Measurements from ENCODE around the gene CXorf38.
"Not testable (repeated sequence)": the region's sequence is repeated elsewhere in the genome, so short reads cannot be mapped to it uniquely, and the experiment has no call there.

Gene CXorf38

DNA sequence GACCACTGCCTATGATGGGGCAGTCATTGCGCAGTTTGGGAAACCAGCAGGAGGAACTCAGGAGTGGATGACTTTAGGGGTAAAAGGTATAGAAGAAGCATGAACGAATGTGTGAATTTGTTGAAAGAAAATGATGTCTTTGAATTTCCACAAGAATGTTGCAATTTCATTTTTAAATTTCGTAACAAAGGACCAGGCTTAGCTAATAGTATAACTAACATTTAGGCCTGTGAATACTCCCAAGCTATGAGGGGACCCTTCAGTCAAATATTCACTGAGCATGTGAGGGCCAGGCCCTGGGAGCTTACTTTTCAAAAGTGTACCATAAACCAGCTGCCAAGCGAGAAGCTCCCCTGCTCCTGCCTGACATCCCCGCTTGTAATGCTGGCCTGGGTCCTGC, 18.9 kb downstream of the CXorf38 start:
- DNase-seq (ENCODE audit: low spot score): no peak

DNA sequence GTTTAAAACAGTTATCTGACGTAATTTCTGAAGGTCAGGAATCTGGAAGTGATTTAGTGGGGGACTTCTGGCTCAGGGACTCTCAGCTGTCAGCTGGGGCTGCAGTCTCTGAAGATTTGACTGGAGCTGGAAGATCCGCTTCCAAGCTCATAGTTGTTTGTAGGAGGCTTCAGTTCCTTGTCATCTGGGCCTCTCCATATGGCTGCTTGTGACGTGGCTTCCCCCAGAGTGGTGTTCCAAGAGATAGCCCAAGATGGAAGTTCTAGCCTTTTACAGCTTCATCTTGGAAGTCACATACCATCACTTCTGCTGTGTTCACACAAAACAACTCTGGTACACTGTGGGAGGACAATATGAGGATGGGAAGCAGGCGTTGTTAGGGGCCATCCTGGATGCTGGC, 22.1 kb downstream of the CXorf38 start:
- DNase-seq (ENCODE audit: low spot score): no peak

DNA sequence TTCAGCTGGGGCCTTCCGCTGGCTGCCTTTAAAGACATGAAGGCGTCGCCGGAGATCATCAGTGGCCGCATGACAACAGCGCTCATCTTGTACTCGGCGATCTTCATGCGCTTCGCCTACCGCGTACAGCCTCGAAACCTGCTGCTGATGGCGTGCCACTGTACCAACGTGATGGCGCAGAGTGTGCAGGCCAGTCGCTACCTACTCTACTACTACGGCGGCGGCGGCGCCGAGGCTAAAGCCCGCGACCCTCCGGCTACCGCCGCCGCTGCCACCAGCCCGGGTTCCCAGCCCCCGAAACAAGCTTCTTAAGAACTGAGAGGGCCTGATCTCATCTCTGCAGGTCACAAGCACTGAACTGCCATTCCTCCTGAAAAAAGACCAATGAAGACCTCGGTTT, 23.7 kb downstream of the CXorf38 start:
- no peak for DNase-seq (ENCODE audit: low spot score)

DNA sequence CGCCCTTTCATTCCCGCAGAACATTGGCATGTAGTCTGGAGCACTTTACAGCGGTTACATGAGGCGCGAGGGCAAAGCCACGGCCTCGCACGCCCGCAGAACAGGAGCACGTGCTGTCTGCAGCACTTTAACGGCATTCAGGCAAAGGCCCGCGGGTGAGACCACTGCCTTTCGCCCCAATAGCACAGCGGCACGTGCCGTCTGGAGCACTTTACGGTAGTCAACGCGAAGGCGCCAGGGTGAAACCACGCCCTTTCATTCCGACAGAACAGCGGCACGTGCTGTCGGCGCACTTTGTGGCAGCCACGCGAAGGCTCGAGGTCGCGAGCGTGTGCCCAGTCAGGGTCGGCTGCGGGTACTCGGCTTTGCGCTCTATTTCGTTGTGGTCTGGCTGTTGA, 24.2 kb downstream of the CXorf38 start, which contains the start of gene MPC1L:
MPC1L (plus strand) TSS at position 290 of the 398 bp plus-strand sequence. CDS start 138 bp downstream, outside the sequence.
- DNase-seq (ENCODE audit: low spot score): no peak

DNA sequence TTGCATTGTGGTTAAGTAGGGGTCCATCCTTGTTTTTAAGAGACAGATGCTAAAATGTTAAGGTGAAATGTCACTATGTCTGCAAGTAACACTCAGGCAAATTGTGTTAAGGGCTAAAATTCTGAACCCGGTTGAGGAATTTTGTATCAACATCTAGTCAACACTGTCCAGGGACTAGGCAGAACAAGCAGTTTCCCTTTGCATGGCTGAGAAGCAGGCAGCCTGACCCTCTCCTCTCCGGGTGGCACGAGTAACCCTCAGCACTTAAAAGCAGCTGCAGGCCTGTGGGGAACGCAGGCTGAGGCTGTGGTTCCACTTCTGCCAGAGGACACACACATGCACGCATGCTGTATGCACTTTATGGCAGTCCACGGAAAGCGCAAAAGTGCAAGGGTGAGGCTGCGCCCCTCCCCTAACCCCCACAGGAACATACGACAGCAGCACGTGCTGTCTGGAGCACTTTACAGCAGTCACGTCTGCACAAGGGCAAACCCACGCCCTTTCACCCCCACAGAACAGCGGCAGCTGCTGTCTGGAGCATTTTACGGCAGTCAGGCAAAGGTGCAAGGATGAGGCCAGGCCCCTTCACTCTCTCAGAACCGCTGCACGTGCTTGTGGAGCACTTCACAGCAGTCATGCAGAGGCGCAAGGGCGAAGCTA, 24.8 kb downstream of the CXorf38 start:
- DNase-seq (ENCODE audit: low spot score): no peak

DNA sequence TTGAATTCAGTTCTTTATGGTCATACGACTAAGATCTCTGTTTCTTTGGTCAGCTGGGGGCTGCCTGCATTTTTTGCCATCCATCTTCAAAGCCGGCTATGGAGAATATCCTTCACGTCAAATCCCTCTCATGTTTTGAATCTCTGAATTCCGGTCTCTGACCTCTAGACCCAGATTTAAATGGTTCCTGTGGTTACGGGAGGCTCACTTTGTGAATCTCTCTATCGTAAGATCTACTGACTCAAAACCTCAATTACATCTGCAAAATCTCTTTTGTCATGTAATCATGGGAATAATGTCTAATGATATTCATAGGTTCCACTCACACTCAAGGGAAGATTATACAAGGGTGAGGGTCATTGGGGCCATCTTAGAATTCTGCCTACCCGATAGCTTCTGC, 29.8 kb downstream of the CXorf38 start:
- no peak for DNase-seq (ENCODE audit: low spot score)

DNA sequence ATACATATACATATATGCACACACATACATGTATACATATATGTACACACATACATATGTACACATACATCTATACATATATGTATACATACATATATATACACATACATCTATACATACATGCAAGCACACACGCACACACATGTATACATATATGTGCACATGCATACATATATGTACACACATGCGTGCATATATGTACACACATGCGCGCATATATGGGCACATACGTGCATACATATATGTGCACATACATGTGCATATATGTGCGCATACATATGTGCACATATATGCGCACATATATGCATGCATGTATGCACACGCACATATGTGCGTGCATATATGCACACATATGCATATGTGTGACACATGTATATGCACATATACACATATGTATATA, 31.4 kb downstream of the CXorf38 start:
- no peak for DNase-seq (ENCODE audit: low spot score)

DNA sequence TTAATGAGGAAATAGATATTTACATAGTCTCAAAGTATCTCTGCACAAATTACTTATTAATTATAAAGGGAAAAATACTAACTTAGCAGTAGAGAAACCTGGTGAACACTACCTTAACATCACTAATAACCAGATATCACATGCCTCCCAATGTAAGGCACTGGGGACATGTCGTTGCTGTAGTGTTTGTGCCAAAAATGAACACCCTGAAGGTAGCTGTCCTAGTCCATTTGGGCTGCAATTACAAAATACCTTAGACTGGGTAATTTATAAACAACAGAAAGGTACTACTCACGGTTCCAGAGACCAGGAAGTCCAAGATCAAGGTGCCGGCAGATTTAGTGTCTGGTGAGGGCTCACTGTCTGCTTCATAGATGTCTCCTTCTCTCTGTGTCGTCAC, 34.9 kb downstream of the CXorf38 start:
- no peak for DNase-seq (ENCODE audit: low spot score)

DNA sequence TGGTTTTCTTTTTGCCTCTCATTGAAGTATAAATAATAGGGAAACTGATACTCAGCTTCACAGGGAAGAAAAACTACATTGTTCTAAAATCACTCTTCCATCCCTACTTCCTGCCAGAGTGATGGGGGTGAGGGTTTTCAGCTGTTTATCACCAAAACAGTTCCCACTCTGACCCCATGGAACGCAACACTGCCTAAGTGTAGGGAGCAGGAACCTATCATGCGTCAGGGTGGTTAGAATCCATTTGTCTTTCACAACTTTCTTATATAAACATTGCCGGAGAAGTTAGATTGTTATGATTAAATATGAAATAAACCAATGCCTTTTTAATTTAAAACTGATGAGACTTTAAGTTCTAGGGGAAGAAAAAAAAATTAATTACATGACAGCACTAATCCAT, 40.0 kb downstream of the CXorf38 start:
- no peak for DNase-seq (ENCODE audit: low spot score)

DNA sequence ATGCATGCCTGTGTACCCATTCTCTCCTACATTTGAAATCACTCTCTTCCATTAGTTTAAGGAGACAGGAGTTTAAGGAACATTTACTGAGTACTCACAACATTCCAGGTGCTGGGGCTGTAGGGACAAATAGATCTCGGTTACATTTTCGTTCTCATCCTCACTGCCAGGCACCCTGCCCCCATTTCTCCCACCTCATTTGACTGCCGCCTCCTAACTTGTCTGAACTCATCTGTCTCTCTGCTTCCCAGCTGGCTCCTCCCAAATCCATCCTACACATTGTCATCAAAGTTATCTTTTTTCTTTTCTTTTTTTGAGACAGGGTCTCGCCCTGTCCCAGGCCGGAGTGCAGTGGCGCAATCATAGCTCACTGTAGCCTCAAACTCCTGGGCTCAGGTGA, 43.9 kb downstream of the CXorf38 start:
- no peak for DNase-seq (ENCODE audit: low spot score)

DNA sequence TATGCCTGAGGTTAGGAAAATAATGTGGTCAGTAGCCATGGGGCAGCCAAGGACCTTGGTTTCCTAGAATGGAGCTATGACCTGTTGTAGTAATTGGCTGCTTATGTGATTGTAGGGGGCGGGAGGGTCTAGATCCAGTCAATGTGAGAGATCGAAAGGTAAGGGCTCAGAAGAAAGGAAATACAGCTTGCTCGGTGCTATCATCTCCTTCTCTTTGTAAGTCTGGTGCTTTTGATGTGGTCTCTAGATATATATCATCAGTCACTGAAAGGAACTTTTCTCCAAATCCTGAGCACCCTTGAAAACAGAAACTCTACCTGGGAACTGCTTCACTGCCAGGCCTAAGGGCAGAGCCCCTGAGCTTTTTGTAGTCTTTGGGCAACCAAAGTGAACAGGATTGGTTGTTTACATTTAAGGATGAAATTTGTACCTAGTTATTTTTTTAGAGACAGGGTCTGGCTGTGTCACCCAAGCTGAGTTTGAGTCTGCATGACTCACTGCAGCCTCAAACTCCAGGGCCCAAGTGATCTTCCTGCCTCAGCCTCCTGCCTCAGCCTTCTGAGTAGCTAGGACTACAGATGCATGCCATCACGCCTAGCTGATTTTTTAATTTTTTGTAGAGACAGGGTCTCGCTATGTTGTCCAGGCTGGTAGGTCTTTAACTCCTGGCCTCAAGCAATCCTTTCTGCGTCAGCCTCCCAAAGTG, 57.6 kb downstream of the CXorf38 start:
- DNase-seq (ENCODE audit: low spot score): not testable (repeated sequence)

DNA sequence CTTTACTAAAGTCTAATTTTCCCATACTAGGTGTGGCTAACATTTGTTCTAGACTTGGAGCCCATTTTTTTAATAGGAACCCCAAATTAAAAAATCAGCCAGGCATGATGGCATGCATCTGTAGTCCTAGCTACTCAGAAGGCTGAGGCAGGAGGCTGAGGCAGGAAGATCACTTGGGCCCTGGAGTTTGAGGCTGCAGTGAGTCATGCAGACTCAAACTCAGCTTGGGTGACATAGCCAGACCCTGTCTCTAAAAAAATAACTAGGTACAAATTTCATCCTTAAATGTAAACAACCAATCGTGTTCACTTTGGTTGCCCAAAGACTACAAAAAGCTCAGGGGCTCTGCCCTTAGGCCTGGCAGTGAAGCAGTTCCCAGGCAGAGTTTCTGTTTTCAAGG, 59.7 kb downstream of the CXorf38 start:
- not testable (repeated sequence) for DNase-seq (ENCODE audit: low spot score)

DNA sequence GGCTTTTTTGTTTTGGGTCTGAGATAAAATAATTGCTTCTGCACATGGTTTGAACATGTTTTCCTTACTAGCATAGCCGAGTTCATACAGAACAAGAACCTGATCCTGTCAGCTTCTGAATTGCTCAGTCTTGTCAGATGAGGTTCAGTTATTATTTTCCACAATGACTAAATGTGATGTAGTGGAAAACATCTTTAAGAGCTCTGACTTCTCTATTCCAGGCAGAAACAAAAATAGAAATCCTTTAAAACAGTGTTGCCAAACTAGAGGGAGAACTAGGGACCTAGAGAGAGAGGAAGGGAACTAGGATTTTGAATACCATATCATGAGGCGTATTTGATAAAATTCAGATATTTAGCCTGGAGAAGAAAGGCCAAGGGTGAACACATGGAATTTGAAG, 64.5 kb downstream of the CXorf38 start:
- DNase-seq (ENCODE audit: low spot score): no peak

DNA sequence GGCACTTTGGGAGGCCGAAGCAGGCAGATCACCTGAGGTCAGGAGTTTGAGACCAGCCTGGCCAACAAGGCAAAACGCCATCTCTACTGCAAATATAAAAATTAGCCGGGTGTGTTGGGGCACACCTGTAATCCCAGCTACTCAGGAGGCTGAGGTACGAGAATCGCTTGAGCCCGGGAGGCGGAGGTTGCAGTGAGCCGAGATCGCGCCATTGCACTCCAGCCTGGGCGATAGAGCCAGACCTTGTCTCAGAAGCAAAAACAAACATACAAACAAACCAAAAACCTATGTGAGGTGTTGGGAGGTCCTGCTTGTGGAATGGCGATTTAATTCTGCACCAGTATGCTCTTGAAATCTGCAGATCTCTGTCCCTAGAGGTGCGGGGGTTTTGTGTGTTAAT, 65.2 kb downstream of the CXorf38 start:
- DNase-seq (ENCODE audit: low spot score): not testable (repeated sequence)

DNA sequence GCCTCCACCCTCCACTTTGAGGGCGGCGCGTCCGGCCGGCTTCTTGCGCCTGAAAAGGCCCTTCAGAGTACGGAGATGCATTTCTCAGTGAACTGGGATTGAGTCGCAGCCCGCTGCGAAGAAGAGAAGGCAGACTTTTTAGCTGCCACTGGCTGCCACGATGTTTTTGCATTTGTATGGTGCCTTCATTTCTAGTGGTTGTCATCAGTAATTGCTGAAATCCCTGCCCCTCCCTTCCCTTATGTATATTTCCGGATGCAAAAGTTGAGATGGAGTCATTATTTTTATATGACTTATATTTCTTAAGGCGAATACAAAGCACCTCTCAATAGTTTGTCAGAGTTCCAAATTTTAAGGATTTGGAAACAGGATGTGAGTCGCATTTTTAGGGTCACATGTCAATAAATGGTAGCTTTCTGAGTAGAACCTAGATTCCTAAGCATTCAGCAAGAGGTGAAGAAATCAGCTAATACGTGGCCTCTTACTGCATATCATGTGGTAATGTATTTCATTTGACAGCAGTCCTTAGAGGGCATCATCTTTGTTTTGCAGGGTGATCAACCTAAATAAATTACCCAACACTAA, 65.9 kb downstream of the CXorf38 start:
- no peak for DNase-seq (ENCODE audit: low spot score)

DNA sequence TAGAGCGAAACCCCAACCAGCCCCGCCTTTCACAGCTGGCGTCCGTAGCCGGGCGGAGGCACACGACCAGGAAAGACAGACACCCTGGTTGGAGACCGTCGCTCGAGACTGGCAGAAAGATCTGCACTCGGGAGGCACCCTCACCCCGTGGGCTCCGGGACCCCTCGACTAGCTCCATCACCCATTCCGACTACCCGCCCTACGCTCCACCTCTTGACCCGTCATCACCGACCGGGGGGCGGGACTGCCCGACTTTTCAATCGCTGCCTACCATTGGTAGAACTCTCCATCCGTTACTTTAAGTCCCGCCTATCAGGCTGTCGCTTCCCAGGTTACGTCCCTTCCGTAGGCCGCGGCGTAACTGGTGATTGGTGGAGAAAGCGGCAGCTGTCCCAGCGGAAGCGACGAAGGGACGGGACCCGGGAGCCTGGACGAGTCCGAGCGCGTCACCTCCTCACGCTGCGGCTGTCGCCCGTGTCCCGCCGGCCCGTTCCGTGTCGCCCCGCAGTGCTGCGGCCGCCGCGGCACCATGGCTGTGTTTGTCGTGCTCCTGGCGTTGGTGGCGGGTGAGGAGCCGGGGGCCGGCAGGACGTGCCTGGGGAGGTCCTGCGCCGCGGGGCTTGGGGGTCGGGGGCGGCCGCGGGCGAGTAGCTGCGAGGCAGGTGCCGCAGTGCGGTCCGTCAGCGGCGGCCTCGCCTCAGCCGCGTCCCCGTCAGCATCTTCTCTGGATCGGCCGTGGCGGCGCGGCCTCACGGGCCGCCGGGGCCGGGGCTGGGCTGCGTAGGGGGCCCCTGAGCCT, 66.6 kb downstream of the CXorf38 start, which contains the start of gene ATP6AP2:
ATP6AP2 (plus strand) TSS at position 434 of the 799 bp plus-strand sequence; CDS start at position 530, 96 bp downstream.
- DNase-seq (ENCODE audit: low spot score): peak; percentile 56

DNA sequence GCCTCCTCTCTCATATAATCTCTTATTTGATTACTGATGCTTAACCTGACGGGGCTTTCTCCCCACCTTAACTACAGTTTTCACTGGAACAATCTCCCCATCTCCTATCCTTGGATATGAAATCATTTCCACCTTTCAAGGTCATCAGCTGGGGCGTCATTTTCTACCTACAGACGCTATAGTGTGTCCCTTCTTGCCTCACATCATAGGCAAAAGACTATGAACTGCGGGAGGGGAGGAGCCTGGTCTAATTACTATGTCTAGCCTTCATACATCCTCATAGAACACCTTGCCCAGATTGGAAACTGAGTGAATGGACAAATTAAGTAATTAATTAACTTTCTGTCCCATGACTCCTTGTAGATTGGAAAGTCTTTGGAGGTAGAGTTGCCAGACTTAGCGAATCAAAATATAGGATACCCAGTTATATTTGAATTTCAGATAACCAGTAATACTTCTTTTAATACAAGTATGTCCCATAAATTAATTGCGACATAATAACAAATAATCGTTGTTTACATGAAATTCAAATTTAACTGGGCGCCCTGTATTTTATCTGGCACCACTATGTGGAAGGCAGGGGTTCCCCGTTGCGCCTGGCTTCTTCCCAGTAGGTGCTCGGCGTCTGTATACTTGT, 67.3 kb downstream of the CXorf38 start:
- no peak for DNase-seq (ENCODE audit: low spot score)

DNA sequence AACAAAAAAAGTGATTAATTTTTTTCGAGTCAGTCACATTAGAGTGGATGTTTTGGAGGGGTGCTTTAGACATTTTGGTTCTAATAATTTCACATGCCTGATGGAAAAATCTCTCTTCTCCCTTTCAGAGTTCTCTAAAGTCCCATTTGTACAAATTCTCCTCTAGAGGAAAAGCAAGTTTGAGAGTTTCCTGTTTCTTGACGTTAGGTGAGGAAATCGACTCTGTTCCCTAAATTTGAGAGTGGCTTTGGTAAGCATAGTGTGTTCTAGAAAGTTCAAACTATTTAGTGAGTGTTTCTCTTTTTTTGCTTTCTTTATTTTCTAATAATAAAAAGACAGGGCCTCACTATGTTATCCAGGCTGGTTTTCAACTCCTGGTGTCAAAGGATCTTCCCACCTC, 68.2 kb downstream of the CXorf38 start:
- DNase-seq (ENCODE audit: low spot score): no peak

DNA sequence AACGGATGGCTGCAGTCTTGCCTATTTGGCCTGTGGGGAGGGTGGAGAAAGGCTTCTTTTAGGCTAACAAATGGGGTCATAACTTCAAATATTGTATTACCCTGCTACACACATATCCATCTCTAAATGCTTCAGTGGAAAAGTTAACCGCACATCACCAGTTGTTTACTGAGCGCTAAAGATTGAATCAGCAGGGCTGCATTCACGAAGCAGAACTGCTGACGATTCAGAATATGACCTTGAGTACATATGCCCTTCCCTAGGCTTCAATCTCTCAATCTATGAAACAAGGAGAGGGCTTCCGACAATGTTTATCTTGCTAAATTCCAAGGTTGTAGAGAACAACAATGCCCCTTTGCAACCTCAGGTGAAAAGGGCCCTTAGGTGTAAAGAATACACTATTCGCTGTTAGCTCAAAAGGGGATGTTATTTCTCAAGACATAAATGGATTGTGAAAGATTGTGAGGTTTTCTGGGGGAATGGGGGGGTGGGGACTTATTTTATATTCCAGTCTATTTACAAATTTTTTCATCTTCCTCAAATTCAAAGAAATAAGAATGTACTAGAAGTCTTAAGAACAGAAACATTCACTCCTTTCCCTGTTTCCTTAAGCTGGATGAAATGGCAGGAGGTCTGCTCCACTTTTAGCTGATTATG, 69.2 kb downstream of the CXorf38 start:
- peak; percentile 9 for DNase-seq (ENCODE audit: low spot score)

Measured in HuH-7.5 (cell line).